HepG2 (cell line): ENCODE results near the gene TMEM196. TPM values are rescaled to one million over a fixed set of nuclear protein-coding genes. Genes with fewer than 3 reads are reported as not detected.

ENCODE experiments used
- BRF2 ChIP-seq: sonication (generic); formaldehyde crosslinking; IDR thresholded peaks from 2 replicates; pipeline ENCODE4 v1.8.1; 2022; ENCODE audit warnings: mild to moderate bottlenecking, missing genetic modification reagents
- CHD2 ChIP-seq: IDR thresholded peaks from 2 replicates; pipeline ENCODE4 v1.6.1; 2011; ENCODE audit warnings: low read depth, low read length, improper control_type of control experiment
- CREM ChIP-seq, 2 experiments: sonication (generic) in 1 of 2; formaldehyde crosslinking in 1 of 2; IDR thresholded peaks; 2 replicates each; pipeline versions ENCODE4 v1.4.0 to v1.6.1; 2016 to 2020; ENCODE audit warnings: antibody characterized with exemption in 1 of 2, mild to moderate bottlenecking in 1 of 2, missing genetic modification reagents in 1 of 2
- ERF ChIP-seq: IDR thresholded peaks from 2 replicates; pipeline ENCODE4 v1.6.1; 2018; ENCODE audit warnings: missing biosample characterization, missing genetic modification reagents
- HDAC6 ChIP-seq: fragments of 200-600 bp; sonication (generic); IDR thresholded peaks from 2 replicates; pipeline ENCODE4 v1.7.0; 2017; ENCODE audit warnings: mild to moderate bottlenecking, antibody characterized with exemption, low read length, low read depth
- KLF12 ChIP-seq: sonication (generic); formaldehyde crosslinking; IDR thresholded peaks from 2 replicates; pipeline ENCODE4 v1.4.0; 2020; ENCODE audit warnings: missing genetic modification reagents, borderline replicate concordance
- LCORL ChIP-seq, 2 experiments: fragments of 450-650 bp in 1 of 2; sonication (generic) in 1 of 2; formaldehyde crosslinking in 1 of 2; IDR thresholded peaks; 2 replicates each; pipeline versions ENCODE4 v1.5.0 to v1.6.1; 2017 to 2020; ENCODE audit warnings: antibody characterized with exemption in 1 of 2, missing genetic modification reagents in 1 of 2
- NFRKB ChIP-seq: fragments of 450-650 bp; IDR thresholded peaks from 2 replicates; pipeline ENCODE4 v1.6.1; 2017
- NR2C2 ChIP-seq: sonication (generic); formaldehyde crosslinking; IDR thresholded peaks from 2 replicates; pipeline ENCODE4 v1.4.0; 2020; ENCODE audit warnings: missing genetic modification reagents, mild to moderate bottlenecking, moderate library complexity, borderline replicate concordance
- RBFOX2 ChIP-seq: fragments of 200-400 bp; formaldehyde crosslinking; IDR thresholded peaks from 2 replicates; pipeline ENCODE4 v1.6.1; 2017; ENCODE audit warnings: low read depth, mild to moderate bottlenecking, low read length
- REL ChIP-seq: sonication (generic); formaldehyde crosslinking; conservative IDR thresholded peaks from 2 replicates; pipeline ENCODE4 v1.8.0; 2022; ENCODE audit warnings: mild to moderate bottlenecking, missing genetic modification reagents, moderate library complexity
- SP4 ChIP-seq: sonication (generic); formaldehyde crosslinking; IDR thresholded peaks from 2 replicates; pipeline ENCODE4 v1.8.1; 2023; ENCODE audit warnings: mild to moderate bottlenecking, missing genetic modification reagents
- SRSF1 ChIP-seq: fragments of 200-400 bp; formaldehyde crosslinking; optimal IDR thresholded peaks from 2 replicates; pipeline ENCODE3; 2017; ENCODE audit warnings: mild to moderate bottlenecking, low read depth, low read length, moderate library complexity
- TBL1XR1 ChIP-seq: fragments of 150-350 bp; IDR thresholded peaks from 2 replicates; pipeline ENCODE4 v1.6.1; 2014; ENCODE audit warnings: borderline replicate concordance, low read length; ENCODE audit not compliant: partially characterized antibody
- TEAD3 ChIP-seq: optimal IDR thresholded peaks from 2 replicates; pipeline ENCODE3; 2016; ENCODE audit warnings: borderline replicate concordance
- ZGPAT ChIP-seq: IDR thresholded peaks from 2 replicates; pipeline ENCODE4 v1.6.1; 2016; ENCODE audit warnings: mild to moderate bottlenecking
- ZNF205 ChIP-seq: IDR thresholded peaks from 2 replicates; pipeline ENCODE4 v1.6.1; 2018; ENCODE audit warnings: missing biosample characterization, missing genetic modification reagents
- ZNF276 ChIP-seq: sonication (generic); formaldehyde crosslinking; IDR thresholded peaks from 2 replicates; pipeline ENCODE4 v1.4.0; 2020; ENCODE audit warnings: mild to moderate bottlenecking, low read depth, missing genetic modification reagents
- ZNF331 ChIP-seq: sonication (generic); formaldehyde crosslinking; IDR thresholded peaks from 2 replicates; pipeline ENCODE4 v1.4.0; 2020; ENCODE audit warnings: missing genetic modification reagents
- ZNF7 ChIP-seq: IDR thresholded peaks from 2 replicates; pipeline ENCODE4 v1.6.1; 2016; ENCODE audit warnings: missing biosample characterization, missing genetic modification reagents
- ZNF768 ChIP-seq: sonication (generic); formaldehyde crosslinking; IDR thresholded peaks from 2 replicates; pipeline ENCODE4 v1.4.0; 2020; ENCODE audit warnings: missing genetic modification reagents
- ZNF784 ChIP-seq: sonication (generic); formaldehyde crosslinking; IDR thresholded peaks from 2 replicates; pipeline ENCODE4 v1.5.1; 2020; ENCODE audit warnings: missing genetic modification reagents, mild to moderate bottlenecking, borderline replicate concordance
- ZSCAN25 ChIP-seq: sonication (generic); formaldehyde crosslinking; IDR thresholded peaks from 2 replicates; pipeline ENCODE4 v1.8.0; 2022; ENCODE audit warnings: mild to moderate bottlenecking, missing genetic modification reagents
- ZSCAN9 ChIP-seq: IDR thresholded peaks from 2 replicates; pipeline ENCODE4 v1.6.1; 2016; ENCODE audit warnings: borderline replicate concordance
- polyA plus RNA-seq, 8 experiments: library from polyadenylated mRNA; depleted of rRNA in 3 of 8; stranded (reverse) in 7 of 8; unstranded in 1 of 8; fragments of >200 nt; fragmentation: Illumina TruSeq in 4 of 8; extraction: Trizol in 4 of 8; gene quantifications; 2 replicates each; pipeline versions ENCODE4 v1.2.1 to v1.2.3, GENCODE V29; 2011 to 2016; ENCODE audit warnings: low read depth in 4 of 8, missing spikeins in 1 of 8, mixed read lengths in 1 of 8; ENCODE audit not compliant: insufficient read depth in 1 of 8
- total RNA-seq, 5 experiments: library from RNA; depleted of rRNA; stranded (reverse); fragments of >200 nt; fragmentation: Illumina TruSeq; extraction: Trizol; gene quantifications; 2 replicates each; pipeline ENCODE4 v1.2.3, GENCODE V29; 2016; ENCODE audit warnings: low read depth in 1 of 5

Gene TMEM196
- total and polyA plus RNA-seq, 2 of the 13 experiments (the other 11 are each of a cell fraction or from before 2014, with no cell fraction given) = not detected

GRCh38 chr7:19708397-19709248 lies 64.8 kb downstream of the TMEM196 start, which contains the start of gene POLR1F (continued):
- TF ChIP-seq ZNF768 (peak; percentile 78; the same call in 1 of the 2 replicates), ZNF276 (peak; percentile 74; the same call in 1 of the 2 replicates), ZNF205 (CRISPR knock-in tag) (peak; percentile 74; the same call in 1 of the 2 replicates), TBL1XR1 (no peak), ZSCAN25 (peak; percentile 69; the same call in 1 of the 2 replicates), ZSCAN9 (CRISPR knock-in tag) (peak; percentile 17; the same call in 1 of the 2 replicates), ZNF784 (peak; percentile 91; the same call in 1 of the 2 replicates), BRF2 (0 out of 2 replicates have a peak, but pooled peaks have one; percentile 77), CREM (IDR thresholded peaks at IDR 0.05) (peak; percentile 99), CREM (CRISPR knock-in tag; IDR thresholded peaks at IDR 0.05) (peak; percentile 93), ZNF331 (CRISPR knock-in tag) (peak; percentile 60), ZGPAT (CRISPR knock-in tag) (peak; percentile 91), NFRKB (0 out of 2 replicates have a peak, but pooled peaks have one; percentile 36), RBFOX2 (peak; percentile 88), LCORL (IDR thresholded peaks at IDR 0.05) (no peak), LCORL (CRISPR knock-in tag; IDR thresholded peaks at IDR 0.05) (peak; percentile 8; the same call in 1 of the 2 replicates), HDAC6 (no peak), REL (CRISPR knock-in tag) (peak; percentile 73; the same call in 1 of the 2 replicates), ZNF7 (CRISPR knock-in tag) (no peak), SP4 (CRISPR knock-in tag) (peak; percentile 68; the same call in 1 of the 2 replicates), SRSF1 (peak; percentile 56), CHD2 (peak; percentile 63; the same call in 1 of the 2 replicates), TEAD3 (CRISPR knock-in tag) (peak; percentile 92), NR2C2 (CRISPR knock-in tag) (peak; percentile 36; the same call in 1 of the 2 replicates), KLF12 (CRISPR knock-in tag) (peak; percentile 83; the same call in 1 of the 2 replicates), ERF (CRISPR knock-in tag) (peak; percentile 77; the same call in 1 of the 2 replicates)
